ENCODE data around the gene CALHM4. TPM values are rescaled to one million over a fixed set of nuclear protein-coding genes. Genes with fewer than 3 reads are reported as not detected.
"Not testable (repeated sequence)": the region's sequence is repeated elsewhere in the genome, so short reads cannot be mapped to it uniquely, and the experiment has no call there.

CALHM4 gene
- total RNA-seq, 4 donors from 2014 or later: not detected

- Histone ChIP-seq H3K4me1 (no peaks in the 10 kb centered on the region), H3K4me3 (no peak overlapping the region), H3K9me3 (no peaks in the 10 kb centered on the region), H3K27ac (no peak overlapping the region), H3K27me3 (no peaks in the 10 kb centered on the region), H3K36me3 (peaks cover 0 to 56% (median 0%) of the 10 kb centered on the region in 3 donors)
- DNase-seq: no peak
- intact Hi-C loops (cut with DNase I): no loop called here
- WGBS, 2 donors: 73 to 76% methylated on average over 4 of the region's 4 CpGs
- no peak for TF ChIP-seq POLR2A (IDR thresholded peaks at IDR 0.05)
These were observed 43.3 kb downstream of the CALHM4 start for GRCh38 chr6:116596815-116597214.

- WGBS, 2 donors: 91 to 95% methylated on average over 3 of the region's 3 CpGs
- H3K27me3 ChIP-seq; intact Hi-C loops (cut with DNase I); H3K9me3 ChIP-seq; H3K27ac ChIP-seq; H3K4me3 ChIP-seq; DNase-seq; H3K4me1 ChIP-seq: not testable (repeated sequence)
- H3K36me3 ChIP-seq: peaks cover 0 to 29% (median 0%) of the 10 kb centered on the region in 3 donors
These were observed 50.4 kb downstream of the CALHM4 start for GRCh38 chr6:116603916-116604315.

GRCh38 chr6:116604868-116605267 lies 51.3 kb downstream of the CALHM4 start:
- H3K36me3 ChIP-seq: peaks cover 0 to 29% (median 0%) of the 10 kb centered on the region in 3 donors
- H3K9me3 ChIP-seq; H3K4me3 ChIP-seq; H3K27ac ChIP-seq; DNase-seq; H3K27me3 ChIP-seq; H3K4me1 ChIP-seq; intact Hi-C loops (cut with DNase I): not testable (repeated sequence)
- WGBS, 2 donors: 83 to 86% methylated on average over 3 of the region's 3 CpGs

- Histone ChIP-seq H3K9me3 (no peaks in the 10 kb centered on the region), H3K27ac (no peak overlapping the region), H3K4me1 (no peaks in the 10 kb centered on the region), H3K4me3 (no peak overlapping the region), H3K27me3 (no peaks in the 10 kb centered on the region), H3K36me3 (peaks cover 0 to 25% (median 0%) of the 10 kb centered on the region in 3 donors)
- DNase-seq: no peak
- intact Hi-C loops (cut with DNase I): no loop called here
- 89 to 94% methylated on average over 3 to 4 of the region's 4 CpGs for WGBS, 2 donors
- TF ChIP-seq POLR2A (IDR thresholded peaks at IDR 0.05): no peak
- no peak for TF ChIP-seq CTCF (IDR thresholded peaks at IDR 0.05)
These were observed 52.4 kb downstream of the CALHM4 start for GRCh38 chr6:116605935-116606334.

Other genes starting within 250 kb of the CALHM4 start
- gene DSE, start 182.8 kb upstream of the CALHM4 start, total RNA-seq: 10 to 100 TPM; 11.6 to 36.4 (median 33.3) TPM
- 1 to 10 TPM; 1.4 to 7.8 (median 3.6) TPM for gene CALHM6, start 92.4 kb upstream of the CALHM4 start, total RNA-seq
- 1 to 10 TPM in 1 of 4 donors, under 1 TPM in 3; 0.04 to 1.7 (median 0.56) TPM for gene CALHM5, start 42.1 kb upstream of the CALHM4 start, total RNA-seq
- gene TRAPPC3L, start 8.1 kb upstream of the CALHM4 start, total RNA-seq: not detected
- gene RWDD1, start 17.8 kb downstream of the CALHM4 start, total RNA-seq: 10 to 100 TPM; 13.4 to 44.3 (median 29.9) TPM
- gene RSPH4A, start 62.7 kb downstream of the CALHM4 start, total RNA-seq: under 1 TPM in 2 of 4 donors, not detected in 2; 0.09 to 0.19 TPM
- 10 to 100 TPM in 1 of 4 donors, 1 to 10 TPM in 3; 8.3 to 10.2 (median 9.8) TPM for gene ZUP1, start 115.0 kb downstream of the CALHM4 start, total RNA-seq
- 1 to 10 TPM; 1.1 to 8.2 (median 3.2) TPM for gene KPNA5, start 127.5 kb downstream of the CALHM4 start, total RNA-seq
- gene FAM162B, start 212.0 kb downstream of the CALHM4 start, total RNA-seq: 1 to 10 TPM in 3 of 4 donors, under 1 TPM in 1; 0.61 to 6.5 (median 3.1) TPM

All from esophagus squamous epithelium (tissue), 5 donors.